ENCODE data around the gene CRACR2B.

The CRACR2B gene

GRCh38 chr11:870127-870413 lies 42.4 kb downstream of the CRACR2B start:
- no peak for DNase-seq

- DNase-seq: no peak
These were observed 42.7 kb downstream of the CRACR2B start for GRCh38 chr11:870418-870817.

- no peak for DNase-seq
These were observed 43.8 kb downstream of the CRACR2B start for GRCh38 chr11:871472-871871.

GRCh38 chr11:872799-873198 lies 45.1 kb downstream of the CRACR2B start:
- DNase-seq: no peak

DNA sequence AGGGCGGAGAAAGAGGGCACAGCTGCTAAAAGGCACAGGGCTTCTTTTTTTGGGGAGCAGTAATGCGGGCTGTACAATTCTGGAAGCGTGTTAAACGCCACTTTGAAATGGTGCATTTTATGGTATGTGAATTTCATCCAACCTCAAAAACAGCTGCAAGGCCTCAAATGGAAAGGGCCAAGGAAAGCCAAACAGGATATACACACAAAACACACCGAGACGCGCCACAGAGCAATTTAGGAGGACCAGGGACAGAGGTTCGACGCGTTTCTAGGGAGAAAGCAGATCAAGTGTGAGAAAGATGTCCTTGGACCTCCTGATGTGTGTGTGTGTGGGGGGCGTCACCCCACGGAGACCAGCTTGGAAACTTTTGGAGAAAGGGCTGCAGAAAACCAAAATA lies 46.0 kb downstream of the CRACR2B start:
- DNase-seq: no peak

- DNase-seq: no peak
These were observed 47.5 kb downstream of the CRACR2B start for GRCh38 chr11:875203-875602.

GRCh38 chr11:875769-876301 lies 48.1 kb downstream of the CRACR2B start:
- DNase-seq: no peak

- no peak for DNase-seq
These were observed 48.8 kb downstream of the CRACR2B start for GRCh38 chr11:876545-876944.

DNA sequence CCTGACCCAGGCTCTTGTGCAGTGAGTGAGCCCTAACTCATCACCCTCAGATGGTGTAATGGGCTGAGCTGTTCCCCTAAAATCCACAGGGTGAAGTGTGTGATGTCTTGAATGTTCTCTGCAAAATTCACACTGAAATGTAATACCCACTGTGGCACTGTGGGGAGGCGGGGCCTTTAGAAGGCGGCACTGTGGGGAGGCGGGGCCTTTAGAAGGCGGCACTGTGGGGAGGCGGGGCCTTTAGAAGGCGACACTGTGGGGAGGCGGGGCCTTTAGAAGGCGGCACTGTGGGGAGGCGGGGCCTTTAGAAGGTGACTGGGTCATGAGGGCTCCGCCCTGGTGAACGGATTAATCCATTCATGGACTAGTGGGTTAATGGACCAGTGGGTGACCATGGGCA lies 49.8 kb downstream of the CRACR2B start:
- DNase-seq: peak; percentile 55

- DNase-seq: no peak
These were observed 52.7 kb downstream of the CRACR2B start for GRCh38 chr11:880447-880846.
